GM12873 (cell line): ENCODE results near the gene TSPAN10.

Experiments used
- CTCF ChIP-seq: IDR thresholded peaks from 2 replicates; pipeline ENCODE4 v1.5.1; 2012; ENCODE audit warnings: low read depth, mild to moderate bottlenecking, moderate library complexity, low read length, control low read depth; ENCODE audit not compliant: insufficient read depth; ENCODE audit errors: missing control alignments

TSPAN10 gene

DNA sequence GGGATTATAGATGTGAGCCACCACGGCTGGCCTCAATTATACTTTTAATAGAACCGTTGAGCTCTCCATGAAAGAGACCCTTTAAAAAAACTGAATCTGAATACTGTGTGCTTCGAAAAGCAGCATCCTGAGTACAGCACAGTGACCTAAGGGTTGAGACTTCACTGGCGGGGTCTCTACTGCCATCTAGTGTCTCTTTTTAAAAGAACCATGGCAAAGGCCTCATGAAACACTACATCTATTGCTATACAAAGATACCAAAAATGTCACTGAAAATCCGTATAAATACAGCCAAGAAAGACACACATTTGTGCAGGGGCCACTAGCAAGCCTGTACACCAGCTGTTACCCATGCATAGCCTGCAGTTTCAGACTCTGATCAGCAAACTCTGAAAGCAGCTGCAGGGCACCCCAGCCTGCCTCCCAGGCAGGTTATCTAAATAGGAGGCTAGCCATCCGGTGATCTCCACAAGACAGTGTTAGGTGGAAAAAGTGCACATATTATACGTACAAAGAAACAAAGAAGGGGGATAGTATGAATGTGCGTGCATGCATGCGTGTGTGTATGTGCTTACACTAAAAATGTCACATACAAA, 35.4 kb upstream of the TSPAN10 start:
- TF ChIP-seq CTCF = peak; percentile 83

GRCh38 chr17:81603846-81604610, 33.0 kb upstream of the TSPAN10 start:
- TF ChIP-seq CTCF = no peak

GRCh38 chr17:81607431-81607830, 29.6 kb upstream of the TSPAN10 start:
- TF ChIP-seq CTCF = no peak

GRCh38 chr17:81608082-81608481, 28.9 kb upstream of the TSPAN10 start:
- no peak for TF ChIP-seq CTCF

GRCh38 chr17:81608605-81609004, 28.4 kb upstream of the TSPAN10 start:
- no peak for TF ChIP-seq CTCF

- no peak for TF ChIP-seq CTCF
Observed at GRCh38 chr17:81609541-81610311, 27.3 kb upstream of the TSPAN10 start.
